H9 (cell line): ENCODE data around the gene CST3. TPM values are rescaled to one million over a fixed set of nuclear protein-coding genes. Genes with fewer than 3 reads are reported as not detected.

Experiments
- DNase-seq: peaks from one replicate; pipeline ENCODE4 v3.0.0-alpha.2; 2017
- H2AFZ ChIP-seq: one replicate; pipeline ENCODE4 v1.6.1; 2013; ENCODE audit warnings: mild to moderate bottlenecking, low read length, control low read depth, moderate library complexity
- H2AK5ac ChIP-seq: 2 replicates; pipeline ENCODE4 v1.6.1; 2013; ENCODE audit warnings: low read length, control low read depth, mixed read lengths; ENCODE audit not compliant: insufficient read length
- H2BK120ac ChIP-seq: one replicate; pipeline ENCODE4 v1.6.1; 2013; ENCODE audit warnings: low read depth, mild to moderate bottlenecking, low read length, control low read depth, inconsistent platforms; ENCODE audit not compliant: poor library complexity, severe bottlenecking
- H2BK12ac ChIP-seq: 2 replicates; pipeline ENCODE4 v1.6.1; 2013; ENCODE audit warnings: low read length, control low read depth, mixed read lengths, low read depth; ENCODE audit not compliant: insufficient read length
- H2BK15ac ChIP-seq: 2 replicates; pipeline ENCODE4 v1.6.1; 2013; ENCODE audit warnings: low read depth, low read length, control low read depth
- H2BK20ac ChIP-seq: one replicate; pipeline ENCODE4 v1.6.1; 2013; ENCODE audit warnings: low read depth, mild to moderate bottlenecking, low read length, control low read depth, inconsistent platforms; ENCODE audit not compliant: poor library complexity, severe bottlenecking
- H2BK5ac ChIP-seq: 2 replicates; pipeline ENCODE4 v1.6.1; 2013; ENCODE audit warnings: low read length, control low read depth, mixed read lengths; ENCODE audit not compliant: insufficient read length
- H3K14ac ChIP-seq: 2 replicates; pipeline ENCODE4 v1.6.1; 2013; ENCODE audit warnings: low read length, control low read depth; ENCODE audit not compliant: insufficient read depth
- H3K18ac ChIP-seq: 2 replicates; pipeline ENCODE4 v1.6.1; 2013; ENCODE audit warnings: low read depth, mild to moderate bottlenecking, mixed read lengths, low read length, control low read depth; ENCODE audit not compliant: insufficient read length
- H3K23ac ChIP-seq: 2 replicates; pipeline ENCODE4 v1.6.1; 2013; ENCODE audit warnings: low read length, control low read depth, mixed read lengths, low read depth; ENCODE audit not compliant: insufficient read length
- H3K23me2 ChIP-seq: 2 replicates; pipeline ENCODE4 v1.6.1; 2013; ENCODE audit warnings: low read depth, mild to moderate bottlenecking, mixed read lengths, low read length, control low read depth; ENCODE audit not compliant: insufficient read length, poor library complexity, severe bottlenecking
- H3K27ac ChIP-seq: 2 replicates; pipeline ENCODE4 v1.5.1; 2013; ENCODE audit warnings: low read length, control low read depth, mixed read lengths, low read depth; ENCODE audit not compliant: insufficient read length
- H3K27me3 ChIP-seq: 2 replicates; pipeline ENCODE4 v1.6.1; 2013; ENCODE audit warnings: low read length, control low read depth, inconsistent platforms; ENCODE audit not compliant: insufficient read depth
- H3K4ac ChIP-seq: 2 replicates; pipeline ENCODE4 v1.6.1; 2013; ENCODE audit warnings: low read depth, mild to moderate bottlenecking, control low read depth, inconsistent platforms, low read length, moderate library complexity
- H3K4me1 ChIP-seq: 2 replicates; pipeline ENCODE4 v1.6.1; 2013; ENCODE audit warnings: low read length, control low read depth, inconsistent platforms; ENCODE audit not compliant: insufficient read depth
- H3K4me2 ChIP-seq: 2 replicates; pipeline ENCODE4 v1.6.1; 2013; ENCODE audit warnings: low read length, control low read depth, mixed read lengths; ENCODE audit not compliant: insufficient read length, insufficient read depth
- H3K56ac ChIP-seq: 2 replicates; pipeline ENCODE4 v1.6.1; 2013; ENCODE audit warnings: low read depth, mild to moderate bottlenecking, mixed read lengths, low read length, control low read depth; ENCODE audit not compliant: insufficient read length
- H3K79me1 ChIP-seq: 2 replicates; pipeline ENCODE4 v1.6.1; 2013; ENCODE audit warnings: low read depth, mild to moderate bottlenecking, moderate library complexity, low read length, control low read depth, inconsistent platforms; ENCODE audit not compliant: insufficient read depth, poor library complexity, severe bottlenecking
- H3K79me2 ChIP-seq: 2 replicates; pipeline ENCODE4 v1.6.1; 2013; ENCODE audit warnings: low read length, control low read depth, inconsistent platforms; ENCODE audit not compliant: insufficient read depth
- H3K9ac ChIP-seq: 2 replicates; pipeline ENCODE4 v1.6.1; 2013; ENCODE audit warnings: low read length, control low read depth, mixed read lengths; ENCODE audit not compliant: insufficient read length; ENCODE audit errors: extremely low read depth
- H3K9me3 ChIP-seq: one replicate; pipeline ENCODE4 v1.6.1; 2013; ENCODE audit warnings: low read depth, low read length, inconsistent platforms; ENCODE audit not compliant: control insufficient read depth
- H3T11ph ChIP-seq: one replicate; pipeline ENCODE4 v1.6.1; 2013; ENCODE audit warnings: mild to moderate bottlenecking, low read length, control low read depth, inconsistent platforms
- H4K20me1 ChIP-seq: one replicate; pipeline ENCODE4 v1.6.1; 2013; ENCODE audit not compliant: control insufficient read depth, insufficient read length, insufficient read depth
- H4K5ac ChIP-seq: 2 replicates; pipeline ENCODE4 v1.6.1; 2013; ENCODE audit warnings: low read depth, mild to moderate bottlenecking, mixed read lengths, low read length, control low read depth; ENCODE audit not compliant: insufficient read length
- H4K8ac ChIP-seq: replicated peaks from 2 replicates; pipeline ENCODE4 v1.6.1; 2013; ENCODE audit warnings: low read length, control low read depth, mixed read lengths, low read depth; ENCODE audit not compliant: insufficient read length
- H4K91ac ChIP-seq: 2 replicates; pipeline ENCODE4 v1.6.1; 2013; ENCODE audit warnings: low read depth, mild to moderate bottlenecking, moderate library complexity, mixed read lengths, low read length, control low read depth; ENCODE audit not compliant: insufficient read length
- H3K27ac Mint-ChIP-seq, 3 experiments: 2 replicates in 2 of 3; 3 replicates in 1 of 3; pipeline ENCODE4 v1.8.0; 2020 to 2021; ENCODE audit warnings: mixed read lengths in 3 of 3, mild to moderate bottlenecking in 1 of 3, moderate library complexity in 1 of 3
- H3K27me3 Mint-ChIP-seq: 2 replicates; pipeline ENCODE4 v1.8.0; 2021; ENCODE audit warnings: low read depth, mild to moderate bottlenecking, moderate library complexity, mixed read lengths
- H3K36me3 Mint-ChIP-seq, 3 experiments: 2 replicates in 2 of 3; 3 replicates in 1 of 3; pipeline ENCODE4 v1.8.0; 2020 to 2021; ENCODE audit warnings: low read depth in 3 of 3, mixed read lengths in 3 of 3; ENCODE audit not compliant: insufficient read depth in 1 of 3
- H3K4me1 Mint-ChIP-seq, 2 experiments: 2 replicates each; pipeline ENCODE4 v1.8.0; 2020; ENCODE audit warnings: mixed read lengths in 2 of 2
- H3K4me3 Mint-ChIP-seq, 2 experiments: 2 replicates in 1 of 2; 3 replicates in 1 of 2; pipeline ENCODE4 v1.8.0; 2020 to 2021; ENCODE audit warnings: mild to moderate bottlenecking in 2 of 2, mixed read lengths in 2 of 2, moderate library complexity in 1 of 2
- H3K9me3 Mint-ChIP-seq, 2 experiments: 2 replicates in 1 of 2; 3 replicates in 1 of 2; pipeline ENCODE4 v1.8.0; 2020; ENCODE audit warnings: mild to moderate bottlenecking in 2 of 2, mixed read lengths in 2 of 2, moderate library complexity in 1 of 2
- CTCF ChIP-seq: fragments of 200-600 bp; sonication (generic); conservative IDR thresholded peaks from 3 replicates; pipeline ENCODE4 v1.8.0; 2021; ENCODE audit warnings: antibody characterized with exemption, mild to moderate bottlenecking
- WGBS: extraction: QIAGEN DNeasy Blood & Tissue Kit; methylation state at CpG from one replicate; pipeline ENCODE4 v1.1.7; 2013; ENCODE audit warnings: missing lambda C conversion rate, low lambda C conversion rate, mixed read lengths; ENCODE audit not compliant: insufficient read length; ENCODE audit errors: extremely low coverage; 5-methylcytosine and 5-hydroxymethylcytosine counted together
- total RNA-seq: library from RNA; stranded (reverse); gene quantifications from 2 replicates; pipeline ENCODE4 v1.2.1, GENCODE V29; 2021

The CST3 gene
- total RNA-seq, 1 experiment from 2014 or later: 77.2 TPM

- H4K8ac ChIP-seq: no peak overlapping the region
- H3K18ac ChIP-seq: no peak overlapping the region
- no peaks in the 10 kb centered on the region; a peak in 1 of 7 replicates for H3K36me3 Mint-ChIP-seq
- H2BK15ac ChIP-seq: no peak overlapping the region
- H2BK12ac ChIP-seq: no peak overlapping the region
- peaks cover 38% of the 10 kb centered on the region in 2 experiments for H3K4me1 Mint-ChIP-seq
- H2BK120ac ChIP-seq: no peak overlapping the region
- H3K27me3 ChIP-seq: no peaks in the 10 kb centered on the region
- H3K56ac ChIP-seq: no peak overlapping the region
- no peak overlapping the region for H3T11ph ChIP-seq
- no peaks in the 10 kb centered on the region for H3K23me2 ChIP-seq
- no peak overlapping the region for H3K27ac Mint-ChIP-seq
- H3K27ac ChIP-seq: no peak overlapping the region
- no peak overlapping the region for H3K14ac ChIP-seq
- H3K4me2 ChIP-seq: no peak overlapping the region
- H3K27me3 Mint-ChIP-seq: peaks cover 9% of the 10 kb centered on the region
- H3K79me1 ChIP-seq: no peaks in the 10 kb centered on the region
- H3K23ac ChIP-seq: no peak overlapping the region
- no peak overlapping the region for H2AK5ac ChIP-seq
- no peak overlapping the region for H4K5ac ChIP-seq
- WGBS: no CpG with 5 or more reads among the region's 2 CpGs
- no peak overlapping the region for H3K9ac ChIP-seq
- H3K4me1 ChIP-seq: no peaks in the 10 kb centered on the region; the same call in 1 of the 2 replicates
- H3K9me3 Mint-ChIP-seq: peaks cover 0 to 3% of the 10 kb centered on the region in 2 experiments; a peak in 1 of 5 replicates
- no peak overlapping the region for H3K4me3 Mint-ChIP-seq
- no peak overlapping the region for H2BK20ac ChIP-seq
- no peak overlapping the region for H2BK5ac ChIP-seq
- H4K91ac ChIP-seq: no peak overlapping the region
- H3K79me2 ChIP-seq: no peaks in the 10 kb centered on the region
- H4K20me1 ChIP-seq: no peaks in the 10 kb centered on the region
- no peak for DNase-seq
- no peak overlapping the region for H3K4ac ChIP-seq
- no peak overlapping the region for H2AFZ ChIP-seq
- no peak for TF ChIP-seq CTCF
- H3K9me3 ChIP-seq: no peaks in the 10 kb centered on the region
These were observed 13.4 kb downstream of the CST3 start for GRCh38 chr20:23624324-23624691.
